Effector memory CD8-positive, alpha-beta T cell (primary cell): Measurements from ENCODE around the gene KRT1.

Source experiments
- ATAC-seq: fragments of 150-1000 bp; cut with Tn5 transposase; replicated peaks from 2 replicates; pipeline ENCODE4 v1.10.0; 2021; ENCODE audit warnings: mild to moderate bottlenecking, moderate library complexity
- DNase-seq, 3 experiments: peaks; one replicate each; pipeline ENCODE4 v3.0.0; 2021
- H3K27ac Mint-ChIP-seq, 2 donors: one replicate each; pipeline ENCODE4 v1.8.0; 2022; ENCODE audit warnings: mild to moderate bottlenecking in 2 of 2, mixed read lengths in 2 of 2, moderate library complexity in 2 of 2
- H3K27me3 Mint-ChIP-seq, 2 donors: one replicate each; pipeline ENCODE4 v1.8.0; 2022; ENCODE audit warnings: mixed read lengths in 2 of 2
- H3K36me3 Mint-ChIP-seq: one replicate; pipeline ENCODE4 v1.8.0; 2022; ENCODE audit warnings: mild to moderate bottlenecking, moderate library complexity, mixed read lengths; ENCODE audit not compliant: insufficient read depth
- H3K4me1 Mint-ChIP-seq, 2 donors: one replicate each; pipeline ENCODE4 v1.8.0; 2022; ENCODE audit warnings: low read depth in 2 of 2, mixed read lengths in 2 of 2
- H3K4me3 Mint-ChIP-seq, 2 donors: one replicate each; pipeline ENCODE4 v1.8.0; 2022; ENCODE audit warnings: mild to moderate bottlenecking in 2 of 2, mixed read lengths in 2 of 2, moderate library complexity in 2 of 2
- H3K9me3 Mint-ChIP-seq, 2 donors: one replicate each; pipeline ENCODE4 v1.8.0; 2022; ENCODE audit warnings: mixed read lengths in 2 of 2

KRT1 gene

GRCh38 chr12:52685406-52685890, 5.2 kb upstream of the KRT1 start:
- H3K36me3 Mint-ChIP-seq: no peaks in the 10 kb centered on the region
- peaks cover 19 to 32% of the 10 kb centered on the region in 2 donors for H3K4me1 Mint-ChIP-seq
- no peak for DNase-seq
- no peaks in the 10 kb centered on the region for H3K9me3 Mint-ChIP-seq
- no peak overlapping the region for H3K4me3 Mint-ChIP-seq
- H3K27me3 Mint-ChIP-seq: peaks cover 18 to 45% of the 10 kb centered on the region in 2 donors
- no peak overlapping the region for H3K27ac Mint-ChIP-seq
- no peak for ATAC-seq

- H3K27ac Mint-ChIP-seq: no peak overlapping the region
- ATAC-seq: no peak
- no peak overlapping the region for H3K4me3 Mint-ChIP-seq
- H3K9me3 Mint-ChIP-seq: no peaks in the 10 kb centered on the region
- no peaks in the 10 kb centered on the region for H3K36me3 Mint-ChIP-seq
- peaks cover 21 to 32% of the 10 kb centered on the region in 2 donors for H3K4me1 Mint-ChIP-seq
- DNase-seq: no peak
- peaks cover 18 to 45% of the 10 kb centered on the region in 2 donors for H3K27me3 Mint-ChIP-seq
These were observed 4.2 kb upstream of the KRT1 start for GRCh38 chr12:52684431-52684830.

GRCh38 chr12:52683575-52684300, 3.5 kb upstream of the KRT1 start:
- no peak for DNase-seq
- ATAC-seq: no peak
- Mint-ChIP-seq H3K27ac (peak overlapping the region in 1 of 2 donors; percentile 59), H3K36me3 (no peaks in the 10 kb centered on the region), H3K4me1 (peaks cover 21 to 32% of the 10 kb centered on the region in 2 donors), H3K27me3 (peaks cover 18 to 43% of the 10 kb centered on the region in 2 donors), H3K9me3 (no peaks in the 10 kb centered on the region), H3K4me3 (peak overlapping the region in 1 of 2 donors; percentile 16)

DNA sequence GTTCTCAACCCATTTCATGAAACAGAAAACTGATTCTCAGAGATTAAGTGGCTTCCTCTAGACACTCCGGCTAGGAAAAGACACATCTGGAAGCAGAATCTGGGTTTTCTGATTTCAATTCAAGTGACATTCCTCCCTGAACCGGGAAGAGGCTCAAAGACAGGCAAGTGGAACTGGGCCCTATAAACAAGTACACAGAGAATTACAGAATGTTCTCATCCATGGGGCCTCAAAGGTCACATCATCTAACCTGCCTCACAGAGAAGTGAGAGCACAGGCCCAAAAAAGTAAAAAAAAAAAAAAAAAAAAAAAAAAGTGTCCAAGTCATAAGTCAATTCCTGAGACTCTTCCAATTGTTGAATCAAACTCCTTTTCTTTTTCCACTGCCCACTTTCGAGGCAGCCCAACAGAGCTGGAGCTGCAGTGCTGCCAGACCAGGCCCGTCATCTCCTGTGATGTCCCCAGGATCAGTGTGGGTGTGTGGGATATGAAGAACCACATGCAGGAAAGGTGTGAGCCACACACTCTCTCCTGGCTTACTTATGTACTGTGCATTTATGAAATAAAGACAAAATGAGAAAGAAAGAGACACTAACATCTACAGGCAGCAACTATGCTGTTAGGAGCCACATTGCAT, 2.8 kb upstream of the KRT1 start:
- no peak for DNase-seq
- Mint-ChIP-seq H3K36me3 (no peaks in the 10 kb centered on the region), H3K27ac (peak overlapping the region in 1 of 2 donors; percentile 59), H3K9me3 (no peaks in the 10 kb centered on the region), H3K27me3 (peaks cover 21 to 40% of the 10 kb centered on the region in 2 donors), H3K4me1 (peaks cover 20 to 31% of the 10 kb centered on the region in 2 donors), H3K4me3 (no peak overlapping the region)
- no peak for ATAC-seq

DNA sequence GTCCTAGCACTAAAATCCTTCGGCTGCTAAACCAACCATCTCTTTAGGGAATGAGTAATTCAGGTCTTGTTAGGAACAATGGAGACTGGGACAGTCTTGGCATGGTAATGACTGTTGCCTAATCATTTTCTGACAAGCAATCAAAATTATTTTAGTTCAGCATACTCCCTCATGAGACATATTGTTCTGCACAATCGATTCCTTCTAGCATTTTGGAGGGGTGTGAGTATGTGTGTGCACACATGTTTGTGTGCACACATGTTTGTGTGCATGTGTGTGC, 2.1 kb upstream of the KRT1 start:
- ATAC-seq (no peak), DNase-seq (no peak)
- no peak overlapping the region for H3K27ac Mint-ChIP-seq
- H3K9me3 Mint-ChIP-seq: no peaks in the 10 kb centered on the region
- no peak overlapping the region for H3K4me3 Mint-ChIP-seq
- peaks cover 24 to 37% of the 10 kb centered on the region in 2 donors for H3K27me3 Mint-ChIP-seq
- no peaks in the 10 kb centered on the region for H3K36me3 Mint-ChIP-seq
- H3K4me1 Mint-ChIP-seq: peaks cover 14 to 24% of the 10 kb centered on the region in 2 donors

GRCh38 chr12:52681526-52682380, 1.5 kb upstream of the KRT1 start:
- Mint-ChIP-seq H3K9me3 (no peaks in the 10 kb centered on the region), H3K27me3 (peaks cover 29 to 32% of the 10 kb centered on the region in 2 donors), H3K4me3 (no peak overlapping the region), H3K27ac (peak overlapping the region in 1 of 2 donors; percentile 91), H3K36me3 (no peaks in the 10 kb centered on the region), H3K4me1 (peaks cover 12 to 21% of the 10 kb centered on the region in 2 donors)
- ATAC-seq (peak; percentile 93), DNase-seq (peak; percentile 14 to 36 (median 17))

DNA sequence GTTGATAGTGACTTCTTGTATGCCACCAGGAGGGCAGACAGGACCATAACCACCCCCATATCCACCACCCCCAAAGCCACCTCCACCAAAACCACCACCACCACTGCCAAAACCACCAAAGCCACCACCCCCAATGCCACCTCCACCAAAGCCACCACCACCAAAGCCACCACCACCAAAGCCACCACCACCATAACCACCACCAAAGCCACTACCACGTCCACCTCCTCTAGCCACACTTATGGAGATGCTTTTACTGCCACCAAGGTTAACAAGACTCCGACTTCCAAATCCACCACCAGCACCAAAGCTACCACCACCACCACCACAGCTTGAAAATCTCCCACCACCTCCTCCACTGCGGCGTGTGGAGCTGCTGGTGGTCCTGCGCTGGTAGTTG, 332 bp downstream of the KRT1 start:
- Mint-ChIP-seq H3K4me1 (peaks cover 12 to 27% of the 10 kb centered on the region in 2 donors), H3K27ac (peak overlapping the region in 1 of 2 donors; percentile 34), H3K9me3 (no peaks in the 10 kb centered on the region), H3K27me3 (peaks cover 26 to 39% of the 10 kb centered on the region in 2 donors), H3K36me3 (no peaks in the 10 kb centered on the region), H3K4me3 (no peak overlapping the region)
- DNase-seq: no peak
- no peak for ATAC-seq

- H3K4me1 Mint-ChIP-seq: peaks cover 12 to 22% of the 10 kb centered on the region in 2 donors
- H3K27ac Mint-ChIP-seq: no peak overlapping the region
These were observed 2.5 kb downstream of the KRT1 start for GRCh38 chr12:52677671-52678070.

DNA sequence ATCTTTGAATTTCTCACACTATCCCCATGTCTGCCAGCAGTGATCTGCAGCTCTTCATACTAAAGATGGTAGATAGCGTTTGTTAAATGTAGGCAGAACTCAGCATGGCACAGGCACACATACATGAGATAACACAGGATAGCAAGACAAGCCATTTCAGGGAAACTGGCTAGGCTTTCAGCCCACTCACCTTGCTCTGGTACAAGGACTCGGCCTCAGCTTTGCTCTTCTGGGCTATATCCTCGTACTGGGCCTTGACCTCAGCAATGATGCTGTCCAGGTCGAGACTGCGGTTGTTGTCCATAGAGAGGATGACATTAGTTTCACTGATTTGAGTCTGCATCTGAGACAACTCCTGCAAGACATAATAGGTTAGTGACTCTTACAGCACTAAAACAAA, 3.1 kb downstream of the KRT1 start:
- no peak overlapping the region for H3K27ac Mint-ChIP-seq
- H3K9me3 Mint-ChIP-seq: no peaks in the 10 kb centered on the region
- ATAC-seq: no peak
- no peak for DNase-seq
- no peak overlapping the region for H3K4me3 Mint-ChIP-seq
- H3K27me3 Mint-ChIP-seq: peaks cover 9 to 36% of the 10 kb centered on the region in 2 donors
- peaks cover 10 to 20% of the 10 kb centered on the region in 2 donors for H3K4me1 Mint-ChIP-seq
- no peaks in the 10 kb centered on the region for H3K36me3 Mint-ChIP-seq

More at GRCh38 chr12:52677671-52678070, 2.5 kb downstream of the KRT1 start:
- no peaks in the 10 kb centered on the region for H3K9me3 Mint-ChIP-seq
- peaks cover 9 to 36% of the 10 kb centered on the region in 2 donors for H3K27me3 Mint-ChIP-seq
- H3K4me3 Mint-ChIP-seq: no peak overlapping the region
- ATAC-seq (no peak), DNase-seq (no peak)
- no peaks in the 10 kb centered on the region for H3K36me3 Mint-ChIP-seq

GRCh38 chr12:52676163-52676562, 4.0 kb downstream of the KRT1 start:
- Mint-ChIP-seq H3K36me3 (no peaks in the 10 kb centered on the region), H3K4me1 (peaks cover 6 to 11% of the 10 kb centered on the region in 2 donors), H3K4me3 (no peak overlapping the region), H3K27ac (no peak overlapping the region), H3K27me3 (peaks cover 9 to 36% of the 10 kb centered on the region in 2 donors), H3K9me3 (no peaks in the 10 kb centered on the region)
- DNase-seq (no peak), ATAC-seq (no peak)

DNA sequence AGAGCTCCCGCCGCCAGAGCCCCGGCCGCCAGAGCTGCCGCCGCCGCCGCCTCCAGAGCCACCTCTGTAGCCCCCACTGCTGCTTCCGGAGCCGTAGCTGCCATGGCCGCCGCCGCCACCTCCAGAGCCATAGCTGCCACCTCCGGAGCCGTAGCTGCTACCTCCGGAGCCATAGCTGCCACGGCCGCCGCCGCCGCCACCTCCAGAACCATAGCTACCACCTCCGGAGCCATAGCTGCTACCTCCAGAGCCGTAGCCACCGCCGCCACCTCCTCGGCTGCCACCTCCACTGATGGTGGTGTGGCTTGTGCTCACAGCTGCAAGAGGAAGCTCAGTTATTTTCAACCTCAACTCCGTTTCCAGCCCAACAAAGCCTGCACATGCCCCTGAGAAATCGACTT, 4.9 kb downstream of the KRT1 start:
- peak overlapping the region in 1 of 2 donors; percentile 26 for H3K27ac Mint-ChIP-seq
- no peak overlapping the region for H3K4me3 Mint-ChIP-seq
- H3K9me3 Mint-ChIP-seq: no peaks in the 10 kb centered on the region
- H3K36me3 Mint-ChIP-seq: no peaks in the 10 kb centered on the region
- peaks cover 9 to 36% of the 10 kb centered on the region in 2 donors for H3K27me3 Mint-ChIP-seq
- DNase-seq: no peak
- no peak for ATAC-seq
- H3K4me1 Mint-ChIP-seq: peaks cover 2 to 6% of the 10 kb centered on the region in 2 donors

DNA sequence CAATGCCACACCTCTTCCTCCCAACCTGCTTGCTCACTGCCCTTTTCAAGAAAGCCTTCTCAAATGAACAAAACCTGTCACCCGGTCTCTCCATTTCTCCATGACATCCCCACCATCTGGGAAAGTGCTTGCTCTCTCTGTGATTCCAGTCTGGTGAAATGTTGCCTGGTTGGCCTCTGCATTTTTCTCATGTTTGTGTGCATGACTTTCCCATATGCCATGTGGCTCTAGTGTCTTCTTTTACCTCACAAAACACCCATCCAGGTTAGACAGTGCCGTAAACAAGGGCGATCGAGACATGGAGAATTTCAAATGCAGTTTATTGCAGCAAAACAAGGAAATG, 5.8 kb downstream of the KRT1 start:
- H3K4me1 Mint-ChIP-seq: peaks cover 0 to 6% of the 10 kb centered on the region in 2 donors
- no peak overlapping the region for H3K4me3 Mint-ChIP-seq
- H3K36me3 Mint-ChIP-seq: no peaks in the 10 kb centered on the region
- ATAC-seq (no peak), DNase-seq (no peak)
- H3K9me3 Mint-ChIP-seq: no peaks in the 10 kb centered on the region
- H3K27ac Mint-ChIP-seq: no peak overlapping the region
- H3K27me3 Mint-ChIP-seq: peaks cover 15 to 36% of the 10 kb centered on the region in 2 donors

- H3K4me1 Mint-ChIP-seq: peaks cover 0 to 6% of the 10 kb centered on the region in 2 donors
These were observed 6.3 kb downstream of the KRT1 start for GRCh38 chr12:52673713-52674432.

More at GRCh38 chr12:52673713-52674432, 6.3 kb downstream of the KRT1 start:
- Mint-ChIP-seq H3K27me3 (peaks cover 17 to 36% of the 10 kb centered on the region in 2 donors), H3K9me3 (no peaks in the 10 kb centered on the region), H3K4me3 (no peak overlapping the region), H3K36me3 (no peaks in the 10 kb centered on the region), H3K27ac (no peak overlapping the region)
- DNase-seq (no peak), ATAC-seq (no peak)
